ENCODE results near the gene DSCAM. TPM values are rescaled to one million over a fixed set of nuclear protein-coding genes. Genes with fewer than 3 reads are reported as not detected.

Gene DSCAM
- polyA plus RNA-seq, 1 experiment = not detected

- ChIA-PET CTCF (no interaction called here), POLR2A (no interaction called here)
- DNase-seq (ENCODE audit: low read depth, low spot score) = no peak
- no peak for TF ChIP-seq CTCF (IDR thresholded peaks at IDR 0.05; ENCODE audit: low read depth, low read length)
- H3K9me3 ChIP-seq (ENCODE audit: control insufficient read depth, insufficient read depth, low read length) = peaks cover 17% of the 10 kb centered on the region
- H3K4me3 ChIP-seq (ENCODE audit: low read depth, low read length) = no peak overlapping the region
- no peak overlapping the region for H3K27ac ChIP-seq (ENCODE audit: low read depth, low read length)
- H3K27me3 ChIP-seq (ENCODE audit: control insufficient read depth, insufficient read depth, low read length) = no peaks in the 10 kb centered on the region
Observed at GRCh38 chr21:40733024-40733397, 113.9 kb downstream of the DSCAM start.

DNA sequence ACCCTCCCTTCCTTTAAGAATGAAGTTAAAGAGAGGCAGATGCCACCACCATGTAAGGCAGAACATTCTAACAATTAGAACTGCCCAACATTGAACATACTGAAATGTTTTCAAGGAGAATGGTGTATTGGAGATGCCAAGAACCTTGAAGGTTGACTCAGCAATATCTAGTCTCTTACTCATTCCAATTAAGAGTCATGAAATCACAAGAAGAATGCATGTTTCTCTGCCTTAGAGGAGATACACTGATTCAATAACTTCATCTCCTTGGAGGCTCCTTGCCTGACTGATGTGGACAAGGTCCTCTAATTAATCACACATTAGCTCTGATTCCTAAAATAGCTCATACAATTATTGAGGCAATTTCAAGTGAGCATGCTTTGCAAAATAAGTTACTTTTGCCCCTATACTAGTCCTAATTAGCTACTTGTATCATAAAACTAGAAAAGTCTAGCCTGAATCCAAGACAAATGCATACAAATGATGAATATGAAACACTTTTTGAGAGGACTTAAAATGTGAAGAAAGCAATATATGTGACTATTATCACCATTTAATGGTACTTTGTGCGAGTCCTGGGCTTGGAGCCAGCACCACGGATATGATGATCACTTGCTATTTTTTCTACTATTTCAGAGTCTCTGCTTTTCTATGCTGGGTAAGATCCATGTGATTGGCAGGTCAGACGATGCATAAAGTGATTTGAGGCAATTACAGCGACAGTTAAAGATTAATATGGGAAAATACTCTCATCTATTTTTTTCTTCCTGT, 114.5 kb downstream of the DSCAM start:
- H3K4me3 ChIP-seq (ENCODE audit: low read depth, low read length) = no peak overlapping the region
- H3K9me3 ChIP-seq (ENCODE audit: control insufficient read depth, insufficient read depth, low read length) = peaks cover 18% of the 10 kb centered on the region
- no peak for TF ChIP-seq CTCF (IDR thresholded peaks at IDR 0.05; ENCODE audit: low read depth, low read length)
- H3K27ac ChIP-seq (ENCODE audit: low read depth, low read length) = no peak overlapping the region
- POLR2A ChIA-PET = no interaction called here
- DNase-seq (ENCODE audit: low read depth, low spot score) = no peak
- CTCF ChIA-PET = no interaction called here
- no peaks in the 10 kb centered on the region for H3K27me3 ChIP-seq (ENCODE audit: control insufficient read depth, insufficient read depth, low read length)

- peaks cover 15% of the 10 kb centered on the region for H3K9me3 ChIP-seq (ENCODE audit: control insufficient read depth, insufficient read depth, low read length)
- no peak overlapping the region for H3K27ac ChIP-seq (ENCODE audit: low read depth, low read length)
- no peak overlapping the region for H3K4me3 ChIP-seq (ENCODE audit: low read depth, low read length)
- no peaks in the 10 kb centered on the region for H3K27me3 ChIP-seq (ENCODE audit: control insufficient read depth, insufficient read depth, low read length)
- ChIA-PET POLR2A (no interaction called here), CTCF (no interaction called here)
- no peak for DNase-seq (ENCODE audit: low read depth, low spot score)
- TF ChIP-seq CTCF (IDR thresholded peaks at IDR 0.05; ENCODE audit: low read depth, low read length) = no peak
Observed at GRCh38 chr21:40731206-40731605, 115.8 kb downstream of the DSCAM start.

GRCh38 chr21:40730426-40730800, 116.5 kb downstream of the DSCAM start:
- DNase-seq (ENCODE audit: low read depth, low spot score) = no peak
- CTCF ChIA-PET = no interaction called here
- Histone ChIP-seq H3K27ac (ENCODE audit: low read depth, low read length) (no peak overlapping the region), H3K4me3 (ENCODE audit: low read depth, low read length) (no peak overlapping the region), H3K27me3 (ENCODE audit: control insufficient read depth, insufficient read depth, low read length) (no peaks in the 10 kb centered on the region), H3K9me3 (ENCODE audit: control insufficient read depth, insufficient read depth, low read length) (peaks cover 17% of the 10 kb centered on the region)
- POLR2A ChIA-PET = no interaction called here
- TF ChIP-seq CTCF (IDR thresholded peaks at IDR 0.05; ENCODE audit: low read depth, low read length) = no peak

DNA sequence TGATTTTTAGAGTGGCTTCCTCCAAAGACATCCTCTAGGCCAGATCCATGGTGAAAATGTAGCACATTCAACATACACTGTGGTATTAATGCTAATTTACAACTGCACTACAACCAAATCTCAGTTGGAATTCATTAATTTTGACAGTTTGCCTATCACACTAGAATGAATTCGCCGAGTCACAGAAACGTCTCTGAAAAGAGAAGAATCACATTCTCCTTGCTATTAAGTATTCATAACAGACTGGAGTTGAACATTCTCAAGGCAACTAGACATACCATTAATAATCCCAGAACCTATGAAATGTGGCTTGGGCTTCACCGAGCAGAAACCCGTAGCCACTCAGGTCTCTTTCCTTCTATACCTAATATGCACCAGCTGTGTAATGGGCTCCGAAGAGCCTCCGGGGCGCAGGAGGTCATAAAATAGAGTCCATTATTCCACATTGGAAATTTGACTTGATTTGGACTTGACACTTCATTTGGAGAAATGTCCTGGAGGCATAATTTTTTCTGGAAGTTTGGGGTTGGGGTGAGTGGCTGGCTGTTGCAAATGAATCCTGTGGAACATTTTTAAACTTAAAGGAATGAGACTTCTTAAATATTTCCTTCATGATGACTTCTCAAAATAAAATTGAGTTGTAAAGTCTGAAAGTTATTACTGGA, 117.1 kb downstream of the DSCAM start:
- Histone ChIP-seq H3K9me3 (ENCODE audit: control insufficient read depth, insufficient read depth, low read length) (peaks cover 17% of the 10 kb centered on the region), H3K27me3 (ENCODE audit: control insufficient read depth, insufficient read depth, low read length) (no peaks in the 10 kb centered on the region), H3K4me3 (ENCODE audit: low read depth, low read length) (no peak overlapping the region), H3K27ac (ENCODE audit: low read depth, low read length) (no peak overlapping the region)
- POLR2A ChIA-PET = no interaction called here
- no peak for DNase-seq (ENCODE audit: low read depth, low spot score)
- CTCF ChIA-PET = no interaction called here
- no peak for TF ChIP-seq CTCF (IDR thresholded peaks at IDR 0.05; ENCODE audit: low read depth, low read length)
